IgD-negative memory B cell (primary cell): ENCODE measurements around the gene ZNF521. TPM values are rescaled to one million over a fixed set of nuclear protein-coding genes. Genes with fewer than 3 reads are reported as not detected.
A peak's percentile ranks its signal among the peaks of the same experiment; 100 is the strongest.

Source experiments
- H3K27ac Mint-ChIP-seq, 3 donors: one replicate each; pipeline ENCODE4 v1.8.0; 2020 to 2022; ENCODE audit warnings: mild to moderate bottlenecking in 3 of 3, mixed read lengths in 3 of 3, moderate library complexity in 1 of 3
- H3K27me3 Mint-ChIP-seq: one replicate; pipeline ENCODE4 v1.8.0; 2021; ENCODE audit warnings: mixed read lengths
- H3K36me3 Mint-ChIP-seq: one replicate; pipeline ENCODE4 v1.8.0; 2020; ENCODE audit warnings: mild to moderate bottlenecking, mixed read lengths
- H3K4me1 Mint-ChIP-seq, 3 donors: one replicate each; pipeline ENCODE4 v1.8.0; 2020 to 2022; ENCODE audit warnings: mixed read lengths in 3 of 3, mild to moderate bottlenecking in 1 of 3
- H3K4me3 Mint-ChIP-seq, 4 donors: one replicate each; pipeline ENCODE4 v1.8.0; 2020 to 2022; ENCODE audit warnings: mild to moderate bottlenecking in 4 of 4, mixed read lengths in 4 of 4, moderate library complexity in 3 of 4
- H3K9me3 Mint-ChIP-seq, 3 donors: one replicate each; pipeline ENCODE4 v1.8.0; 2020 to 2021; ENCODE audit warnings: mixed read lengths in 3 of 3, mild to moderate bottlenecking in 1 of 3
- polyA plus RNA-seq: library from polyadenylated mRNA; unstranded; fragments of 300-500 nt; fragmentation: Illumina TruSeq; gene quantifications from one replicate; pipeline ENCODE4 v1.2.3, GENCODE V29; 2021

Gene ZNF521
- polyA plus RNA-seq, 1 donor from 2014 or later, result not detected

DNA sequence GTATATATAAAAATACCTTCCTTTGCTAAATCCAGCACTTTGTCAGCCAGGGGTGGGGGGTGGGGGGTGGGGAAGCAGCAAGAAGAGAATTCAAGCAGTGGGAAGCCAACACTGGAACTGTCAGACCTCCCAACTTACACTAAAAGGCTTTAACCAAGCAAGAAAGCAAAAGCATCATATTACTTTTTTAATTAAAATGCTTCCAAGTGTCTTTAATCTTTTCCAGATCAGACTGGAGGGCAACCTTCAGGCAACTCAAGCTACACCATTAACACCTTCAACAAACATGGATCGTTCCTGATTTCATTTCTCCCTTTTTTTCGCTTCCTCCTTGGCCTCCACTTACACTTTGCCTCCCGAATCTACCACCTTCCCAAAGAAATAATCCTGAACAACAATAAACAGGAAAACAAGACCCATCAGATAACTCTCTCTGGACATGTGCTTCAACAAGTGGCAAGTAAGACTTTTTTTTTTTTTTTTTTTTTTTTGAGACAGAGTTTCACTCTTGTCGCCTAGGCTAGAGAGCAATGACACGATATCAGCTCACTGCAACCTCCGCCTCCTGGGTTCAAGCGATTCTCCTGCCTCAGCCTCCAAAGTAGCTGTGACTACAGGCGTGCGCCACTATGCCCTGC, 35.5 kb downstream of the ZNF521 start:
- Mint-ChIP-seq H3K4me3 (no peak overlapping the region), H3K27ac (no peak overlapping the region), H3K36me3 (no peaks in the 10 kb centered on the region), H3K4me1 (no peaks in the 10 kb centered on the region), H3K27me3 (peaks cover 4% of the 10 kb centered on the region), H3K9me3 (peaks cover 0 to 4% (median 0%) of the 10 kb centered on the region in 3 donors)

GRCh38 chr18:25314838-25315190, 37.2 kb downstream of the ZNF521 start:
- H3K36me3 Mint-ChIP-seq, result no peaks in the 10 kb centered on the region
- H3K27ac Mint-ChIP-seq, result no peak overlapping the region
- H3K4me3 Mint-ChIP-seq, result no peak overlapping the region
- peaks cover 10% of the 10 kb centered on the region for H3K27me3 Mint-ChIP-seq
- peaks cover 0 to 3% (median 0%) of the 10 kb centered on the region in 3 donors for H3K9me3 Mint-ChIP-seq
- no peaks in the 10 kb centered on the region for H3K4me1 Mint-ChIP-seq

GRCh38 chr18:25314151-25314837, 37.7 kb downstream of the ZNF521 start:
- Mint-ChIP-seq H3K4me1 (no peaks in the 10 kb centered on the region), H3K9me3 (no peaks in the 10 kb centered on the region)

GRCh38 chr18:25313268-25313667, 38.7 kb downstream of the ZNF521 start:
- no peaks in the 10 kb centered on the region for H3K9me3 Mint-ChIP-seq
- H3K27me3 Mint-ChIP-seq, result peaks cover 12% of the 10 kb centered on the region
- H3K27ac Mint-ChIP-seq, result no peak overlapping the region
- no peaks in the 10 kb centered on the region for H3K36me3 Mint-ChIP-seq
- no peak overlapping the region for H3K4me3 Mint-ChIP-seq
- no peaks in the 10 kb centered on the region for H3K4me1 Mint-ChIP-seq

More at GRCh38 chr18:25314151-25314837, 37.7 kb downstream of the ZNF521 start:
- H3K4me3 Mint-ChIP-seq, result no peak overlapping the region
- no peaks in the 10 kb centered on the region for H3K36me3 Mint-ChIP-seq
- H3K27me3 Mint-ChIP-seq, result peaks cover 10% of the 10 kb centered on the region
- no peak overlapping the region for H3K27ac Mint-ChIP-seq

DNA sequence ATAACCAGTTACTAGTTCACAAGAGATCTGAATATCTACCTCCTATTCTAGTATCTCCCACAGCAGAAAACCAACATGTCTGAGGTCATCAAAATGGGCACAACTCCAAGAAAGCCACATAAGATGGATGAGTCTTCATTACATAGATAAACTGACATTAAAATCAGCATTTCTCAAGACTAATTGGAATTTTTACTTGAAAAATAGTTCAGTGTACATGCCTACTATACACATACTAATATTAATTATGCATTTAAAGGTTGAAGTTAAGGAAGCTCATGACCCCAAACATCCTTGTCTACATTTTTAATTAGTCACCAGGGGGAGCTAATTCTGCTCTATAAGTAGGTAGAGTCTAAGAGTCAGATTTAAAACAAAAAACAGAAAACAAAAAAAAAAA, 41.9 kb downstream of the ZNF521 start:
- H3K9me3 Mint-ChIP-seq, result no peaks in the 10 kb centered on the region
- H3K4me3 Mint-ChIP-seq, result no peak overlapping the region
- no peaks in the 10 kb centered on the region for H3K36me3 Mint-ChIP-seq
- peaks cover 10% of the 10 kb centered on the region for H3K27me3 Mint-ChIP-seq
- no peak overlapping the region for H3K27ac Mint-ChIP-seq
- H3K4me1 Mint-ChIP-seq, result no peaks in the 10 kb centered on the region

DNA sequence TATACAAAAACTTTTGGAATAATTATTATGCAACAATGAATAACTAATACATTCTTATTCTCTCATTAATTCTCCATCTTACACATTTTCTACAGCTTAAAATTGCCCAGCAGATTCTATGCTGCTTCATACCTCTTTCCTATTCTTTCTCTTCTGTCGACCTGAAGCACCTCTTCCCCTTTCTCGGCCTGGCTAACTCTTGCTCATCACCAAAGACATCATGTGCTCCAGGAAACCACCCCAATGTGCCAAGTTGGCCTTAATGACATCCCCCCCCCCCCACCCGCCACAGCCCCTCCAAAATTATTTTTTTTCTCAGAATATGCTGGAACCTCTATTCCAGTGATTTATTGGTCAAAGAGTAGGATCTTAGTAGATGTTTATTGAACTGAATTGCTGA, 43.6 kb downstream of the ZNF521 start:
- no peaks in the 10 kb centered on the region for H3K36me3 Mint-ChIP-seq
- peaks cover 10% of the 10 kb centered on the region for H3K27me3 Mint-ChIP-seq
- no peaks in the 10 kb centered on the region for H3K9me3 Mint-ChIP-seq
- H3K4me1 Mint-ChIP-seq, result no peaks in the 10 kb centered on the region
- H3K4me3 Mint-ChIP-seq, result no peak overlapping the region
- H3K27ac Mint-ChIP-seq, result no peak overlapping the region

DNA sequence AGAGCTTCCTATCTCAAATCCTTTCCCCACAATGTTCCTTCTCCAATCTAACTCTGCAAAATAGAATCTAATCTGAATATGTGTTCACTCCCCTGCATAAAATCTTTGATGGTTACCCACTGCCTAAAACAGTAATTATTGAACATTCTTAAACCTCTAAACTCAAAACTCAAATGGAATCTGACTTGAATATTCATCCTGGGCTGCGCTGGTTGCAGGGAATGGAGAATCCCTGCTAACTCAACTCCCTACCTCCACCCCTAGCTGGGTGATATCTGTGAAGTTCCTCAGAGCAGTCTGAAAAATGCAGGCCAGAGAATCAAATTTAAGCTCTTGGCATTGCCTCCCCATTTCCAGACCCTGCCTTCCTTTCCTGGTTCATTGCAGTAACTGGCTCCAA, 44.8 kb downstream of the ZNF521 start:
- Mint-ChIP-seq H3K27me3 (peaks cover 10% of the 10 kb centered on the region), H3K4me3 (no peak overlapping the region), H3K9me3 (no peaks in the 10 kb centered on the region), H3K27ac (no peak overlapping the region), H3K36me3 (no peaks in the 10 kb centered on the region), H3K4me1 (no peaks in the 10 kb centered on the region)

DNA sequence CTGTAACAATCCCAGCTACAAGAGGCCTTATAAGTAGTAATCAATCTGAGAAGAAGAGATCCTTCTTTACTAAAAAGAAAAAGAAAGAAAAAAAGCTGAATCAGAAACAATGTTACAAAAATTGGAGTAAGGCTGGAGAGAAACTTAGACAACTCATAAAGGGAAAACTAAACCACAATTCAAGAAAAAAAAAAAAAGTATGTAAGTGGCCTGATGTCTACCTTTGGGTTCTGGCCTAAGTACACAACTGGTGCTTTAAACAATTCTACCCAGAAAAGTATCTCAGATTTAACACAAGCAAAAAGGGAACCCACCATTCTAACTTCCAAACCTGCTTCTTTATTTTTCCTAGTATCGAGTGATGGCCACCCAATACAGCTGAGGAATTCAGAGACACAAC, 45.3 kb downstream of the ZNF521 start:
- no peak overlapping the region for H3K27ac Mint-ChIP-seq
- H3K27me3 Mint-ChIP-seq, result peaks cover 10% of the 10 kb centered on the region
- no peaks in the 10 kb centered on the region for H3K4me1 Mint-ChIP-seq
- no peaks in the 10 kb centered on the region for H3K9me3 Mint-ChIP-seq
- no peaks in the 10 kb centered on the region for H3K36me3 Mint-ChIP-seq
- no peak overlapping the region for H3K4me3 Mint-ChIP-seq

DNA sequence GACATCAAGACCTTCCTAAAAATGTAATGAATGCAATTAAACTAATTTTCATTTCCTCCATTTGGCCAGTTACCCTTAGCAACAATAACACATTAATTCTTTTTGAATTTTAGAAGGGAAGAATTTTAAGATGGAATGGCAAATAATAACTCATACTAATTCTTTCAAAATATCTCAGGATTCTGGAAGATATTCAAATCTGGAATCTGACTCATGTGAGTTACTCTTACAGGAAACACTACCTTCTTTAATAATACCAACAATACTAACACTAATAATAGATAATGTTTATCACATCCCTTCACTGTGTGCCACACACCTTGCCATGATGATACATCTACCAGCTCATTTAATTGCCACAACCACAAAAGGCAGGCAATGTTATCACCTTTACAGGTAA, 46.4 kb downstream of the ZNF521 start:
- Mint-ChIP-seq H3K36me3 (no peaks in the 10 kb centered on the region), H3K4me1 (no peaks in the 10 kb centered on the region), H3K4me3 (no peak overlapping the region), H3K27me3 (peaks cover 6% of the 10 kb centered on the region), H3K27ac (no peak overlapping the region), H3K9me3 (no peaks in the 10 kb centered on the region)

GRCh38 chr18:25300492-25300891, 51.5 kb downstream of the ZNF521 start:
- H3K9me3 Mint-ChIP-seq, result no peaks in the 10 kb centered on the region
- H3K36me3 Mint-ChIP-seq, result no peaks in the 10 kb centered on the region
- peak overlapping the region in 1 of 3 donors; percentile 2 for H3K27ac Mint-ChIP-seq
- H3K4me3 Mint-ChIP-seq, result no peak overlapping the region
- H3K27me3 Mint-ChIP-seq, result no peaks in the 10 kb centered on the region
- no peaks in the 10 kb centered on the region for H3K4me1 Mint-ChIP-seq

DNA sequence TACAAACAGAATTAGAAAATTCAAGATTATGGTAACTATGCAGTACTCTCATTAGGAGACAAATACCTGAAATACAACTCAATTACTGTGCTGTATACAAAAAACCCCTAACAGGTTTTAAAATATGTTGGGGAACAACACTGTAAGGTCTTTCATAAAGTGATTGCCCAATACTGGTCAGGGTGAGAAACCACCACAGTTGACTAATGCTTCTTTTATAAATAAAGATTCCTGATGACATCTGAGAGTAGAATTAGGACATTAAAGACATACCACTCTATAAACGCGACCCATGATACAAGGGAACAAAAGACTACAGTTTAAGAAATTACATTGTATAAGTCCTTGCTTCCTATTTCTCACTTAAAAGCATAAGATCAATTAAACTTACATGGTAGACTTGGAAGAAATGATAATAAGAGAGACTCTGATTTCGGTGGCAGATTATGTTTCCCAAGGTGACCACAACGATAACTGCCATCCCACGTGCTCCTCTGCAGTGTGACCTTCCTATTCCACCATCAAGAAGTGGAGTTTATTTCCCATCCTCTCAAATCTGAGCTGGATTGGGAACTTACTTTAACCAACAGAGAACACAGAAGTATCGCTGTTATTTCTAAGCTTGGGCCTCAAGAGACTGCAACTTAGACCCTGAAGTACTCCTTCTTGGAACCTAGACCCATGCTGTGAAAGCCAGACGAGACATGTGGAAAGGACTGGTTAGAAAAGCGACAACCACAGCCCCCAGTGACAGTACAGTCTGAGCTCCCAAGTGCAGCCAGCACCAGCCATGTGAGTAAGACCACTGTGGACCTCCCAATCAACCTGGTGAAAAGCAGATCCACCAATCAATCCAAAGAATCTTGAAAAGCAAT, 52.3 kb downstream of the ZNF521 start:
- Mint-ChIP-seq H3K9me3 (no peaks in the 10 kb centered on the region), H3K27ac (no peak overlapping the region), H3K4me1 (no peaks in the 10 kb centered on the region), H3K4me3 (no peak overlapping the region), H3K36me3 (no peaks in the 10 kb centered on the region), H3K27me3 (no peaks in the 10 kb centered on the region)

- no peaks in the 10 kb centered on the region for H3K9me3 Mint-ChIP-seq
- no peak overlapping the region for H3K27ac Mint-ChIP-seq
- no peaks in the 10 kb centered on the region for H3K36me3 Mint-ChIP-seq
- no peak overlapping the region for H3K4me3 Mint-ChIP-seq
- no peaks in the 10 kb centered on the region for H3K27me3 Mint-ChIP-seq
- H3K4me1 Mint-ChIP-seq, result no peaks in the 10 kb centered on the region
Measured at GRCh38 chr18:25298853-25299274, 53.1 kb downstream of the ZNF521 start.

DNA sequence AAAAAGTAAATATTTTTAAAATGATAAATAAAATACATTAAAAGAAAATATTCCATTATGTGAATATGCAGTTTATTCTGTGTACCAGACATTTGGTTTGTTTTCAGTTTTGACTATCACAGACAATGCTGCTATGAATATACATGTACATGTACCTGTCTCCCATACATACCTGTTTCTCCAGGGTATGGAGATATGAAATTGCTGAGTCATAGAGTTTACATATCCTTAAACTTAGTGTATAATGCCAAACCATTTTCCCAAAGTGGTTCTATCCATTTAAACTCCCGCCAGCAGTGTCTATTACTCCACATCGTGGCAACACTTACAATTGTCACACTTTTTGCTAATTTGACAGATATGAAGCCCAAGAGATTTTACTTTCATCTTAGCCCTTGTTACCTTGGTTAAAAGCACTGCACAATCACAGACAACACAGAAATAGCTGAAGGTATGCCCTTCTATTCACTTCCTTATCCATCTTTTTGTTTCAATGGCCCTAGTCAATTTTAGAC, 56.3 kb downstream of the ZNF521 start:
- H3K9me3 Mint-ChIP-seq, result peaks cover 0 to 3% (median 0%) of the 10 kb centered on the region in 3 donors
- no peaks in the 10 kb centered on the region for H3K4me1 Mint-ChIP-seq
- no peak overlapping the region for H3K27ac Mint-ChIP-seq
- no peak overlapping the region for H3K4me3 Mint-ChIP-seq
- no peaks in the 10 kb centered on the region for H3K36me3 Mint-ChIP-seq
- H3K27me3 Mint-ChIP-seq, result no peaks in the 10 kb centered on the region

DNA sequence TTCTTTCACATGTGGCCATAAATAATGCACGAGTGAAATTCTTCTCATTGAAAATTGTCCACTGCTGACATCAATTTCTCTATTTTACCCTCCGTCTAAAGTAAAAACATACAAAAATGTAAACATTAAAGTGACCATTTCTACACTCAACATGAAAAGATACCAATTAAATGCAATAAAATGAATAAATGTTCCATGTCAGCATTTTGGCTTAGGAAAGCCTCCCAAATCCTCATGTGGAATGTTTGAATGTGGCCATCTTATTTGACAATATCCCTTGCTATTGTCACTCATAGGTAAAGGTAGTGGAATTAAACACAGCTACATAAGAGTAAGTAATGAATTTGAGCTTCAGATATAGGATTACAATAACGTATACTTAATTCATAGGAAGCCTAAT, 60.8 kb downstream of the ZNF521 start:
- Mint-ChIP-seq H3K9me3 (peaks cover 0 to 3% (median 0%) of the 10 kb centered on the region in 3 donors), H3K27ac (no peak overlapping the region)

DNA sequence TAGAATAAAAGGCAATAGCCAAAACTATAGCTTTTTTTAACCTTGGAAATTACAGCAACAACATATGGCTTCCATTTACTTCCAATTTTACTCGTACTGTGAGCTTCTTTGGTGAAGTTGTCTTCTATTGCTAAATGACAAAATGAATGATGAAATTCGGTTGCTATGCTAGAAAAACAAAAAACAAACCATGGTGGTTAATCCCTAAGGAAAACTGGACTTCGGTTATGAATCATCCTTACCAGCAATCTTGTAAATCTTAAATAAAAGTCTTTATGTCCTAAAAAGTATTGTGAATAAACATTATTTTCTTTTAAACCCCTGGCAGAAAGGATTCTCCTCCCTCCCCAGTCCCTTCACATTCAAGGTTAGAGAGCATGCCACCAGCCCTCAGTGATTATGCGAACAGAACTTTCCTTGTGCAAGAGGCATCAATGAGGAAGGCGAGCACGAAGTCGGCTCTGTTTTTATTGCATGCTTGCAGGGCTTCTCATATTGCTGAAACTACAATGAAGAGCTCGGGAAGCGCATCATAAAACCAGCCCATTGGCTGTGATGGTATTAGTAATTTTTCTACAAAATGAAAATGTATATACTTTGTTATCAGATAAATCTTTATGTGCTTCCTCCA, 62.9 kb downstream of the ZNF521 start:
- peaks cover 0 to 3% (median 0%) of the 10 kb centered on the region in 3 donors for H3K9me3 Mint-ChIP-seq
- H3K27ac Mint-ChIP-seq, result no peak overlapping the region
- no peaks in the 10 kb centered on the region for H3K27me3 Mint-ChIP-seq
- H3K4me3 Mint-ChIP-seq, result no peak overlapping the region
- H3K4me1 Mint-ChIP-seq, result no peaks in the 10 kb centered on the region
- H3K36me3 Mint-ChIP-seq, result no peaks in the 10 kb centered on the region

More for the DNA sequence above, 60.8 kb downstream of the ZNF521 start:
- Mint-ChIP-seq H3K4me1 (no peaks in the 10 kb centered on the region), H3K27me3 (no peaks in the 10 kb centered on the region), H3K36me3 (no peaks in the 10 kb centered on the region), H3K4me3 (no peak overlapping the region)
